GM23248 (cell line): ENCODE measurements around the gene TCEA2.

Experiments used
- EZH2 ChIP-seq: fragments of 200-600 bp; sonication (generic); IDR thresholded peaks from 2 replicates; pipeline ENCODE4 v1.6.1; 2018; ENCODE audit warnings: antibody characterized with exemption, mild to moderate bottlenecking; ENCODE audit not compliant: insufficient read depth, poor library complexity, severe bottlenecking
- EZH2phosphoT487 ChIP-seq: fragments of 200-600 bp; sonication (generic); IDR thresholded peaks from 2 replicates; pipeline ENCODE4 v1.6.1; 2018; ENCODE audit warnings: antibody characterized with exemption, moderate library complexity, mild to moderate bottlenecking, low read depth; ENCODE audit not compliant: insufficient read depth

DNA sequence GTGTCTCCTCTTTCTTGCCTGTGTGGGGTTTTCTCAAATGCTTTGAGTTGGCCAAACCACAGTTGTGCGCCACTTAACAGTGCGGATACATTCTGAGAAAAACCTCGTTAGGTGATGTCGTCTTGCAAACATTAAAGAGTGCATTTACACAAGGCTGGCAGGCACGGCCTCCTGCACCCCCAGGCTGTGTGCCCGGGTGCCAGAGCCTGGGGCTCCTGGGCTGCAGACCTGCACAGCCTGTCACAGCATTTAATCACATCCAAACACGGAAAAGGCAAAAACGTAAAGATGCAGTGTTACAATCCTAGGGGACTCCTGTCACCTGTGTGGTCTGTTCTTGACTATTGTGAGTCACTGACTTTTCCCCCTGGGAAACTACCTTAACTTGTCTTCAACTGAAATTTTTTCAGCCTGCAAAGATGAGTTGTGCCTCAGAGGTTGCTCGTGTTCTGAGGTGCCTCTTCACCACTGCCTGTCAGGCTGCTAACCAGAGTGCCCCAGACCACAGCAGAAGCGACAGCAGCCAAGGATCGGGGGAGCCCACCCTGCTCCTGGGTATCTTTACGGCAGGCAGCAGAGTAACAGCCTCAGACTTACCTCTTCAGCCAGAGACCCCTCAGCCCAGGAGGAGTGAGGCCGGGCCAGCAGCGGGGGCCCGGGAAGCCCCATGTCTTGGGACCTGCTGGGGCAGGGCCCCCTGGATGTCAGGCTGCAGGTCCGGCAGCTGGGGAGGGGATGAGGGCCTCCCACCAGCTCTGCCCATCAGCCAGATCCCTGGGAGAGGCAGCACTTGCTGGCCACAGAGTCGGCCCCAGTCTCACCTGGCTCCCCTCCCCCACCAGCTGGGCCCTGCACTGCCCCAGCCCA lies 27.7 kb upstream of the TCEA2 start:
- TF ChIP-seq EZH2phosphoT487 (no peak), EZH2 (no peak)
